ENCODE results near the gene SFMBT2. TPM values are rescaled to one million over a fixed set of nuclear protein-coding genes. Genes with fewer than 3 reads are reported as not detected.

Gene SFMBT2
- total RNA-seq, 1 experiment from 2014 or later = 1.3 TPM

DNA sequence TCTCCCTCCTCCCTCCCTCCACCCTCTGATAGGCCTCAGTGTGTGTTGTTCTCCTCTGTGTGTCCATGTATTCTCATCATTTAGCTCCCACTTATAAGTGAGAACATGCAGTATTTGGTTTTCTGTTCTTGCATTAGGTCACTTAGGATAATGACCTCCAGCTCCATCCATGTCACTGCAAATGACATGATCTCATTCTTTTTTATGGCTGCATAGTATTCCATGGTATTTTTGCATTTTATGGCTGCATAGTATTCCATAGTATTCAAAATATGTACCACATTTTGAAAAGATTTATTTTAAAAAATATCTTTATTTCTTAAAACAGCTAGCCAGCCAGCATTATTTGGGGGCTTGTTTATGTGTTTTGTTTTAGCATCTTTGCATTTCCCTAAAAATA is 275.6 kb downstream of the SFMBT2 start:
- intact Hi-C loops (cut with micrococcal nuclease; ENCODE audit: unreplicated experiment) (no loop called here), in situ Hi-C loops (cut with HindIII; ENCODE audit: low pct_unique_long_range_greater_than_20kb, low sequenced_read_pairs) (no loop called here)
- TF ChIP-seq SIN3A (IDR thresholded peaks at IDR 0.05; ENCODE audit: borderline replicate concordance, insufficient read depth, low read depth, low read length) (no peak), TCF7L2 (IDR thresholded peaks at IDR 0.05; ENCODE audit: low read depth, low read length) (no peak), POLR2AphosphoS5 (IDR thresholded peaks at IDR 0.05; ENCODE audit: low read depth, low read length) (no peak), CTCF (IDR thresholded peaks at IDR 0.05) (no peak)
- TF ChIP-seq, protein P1, sequence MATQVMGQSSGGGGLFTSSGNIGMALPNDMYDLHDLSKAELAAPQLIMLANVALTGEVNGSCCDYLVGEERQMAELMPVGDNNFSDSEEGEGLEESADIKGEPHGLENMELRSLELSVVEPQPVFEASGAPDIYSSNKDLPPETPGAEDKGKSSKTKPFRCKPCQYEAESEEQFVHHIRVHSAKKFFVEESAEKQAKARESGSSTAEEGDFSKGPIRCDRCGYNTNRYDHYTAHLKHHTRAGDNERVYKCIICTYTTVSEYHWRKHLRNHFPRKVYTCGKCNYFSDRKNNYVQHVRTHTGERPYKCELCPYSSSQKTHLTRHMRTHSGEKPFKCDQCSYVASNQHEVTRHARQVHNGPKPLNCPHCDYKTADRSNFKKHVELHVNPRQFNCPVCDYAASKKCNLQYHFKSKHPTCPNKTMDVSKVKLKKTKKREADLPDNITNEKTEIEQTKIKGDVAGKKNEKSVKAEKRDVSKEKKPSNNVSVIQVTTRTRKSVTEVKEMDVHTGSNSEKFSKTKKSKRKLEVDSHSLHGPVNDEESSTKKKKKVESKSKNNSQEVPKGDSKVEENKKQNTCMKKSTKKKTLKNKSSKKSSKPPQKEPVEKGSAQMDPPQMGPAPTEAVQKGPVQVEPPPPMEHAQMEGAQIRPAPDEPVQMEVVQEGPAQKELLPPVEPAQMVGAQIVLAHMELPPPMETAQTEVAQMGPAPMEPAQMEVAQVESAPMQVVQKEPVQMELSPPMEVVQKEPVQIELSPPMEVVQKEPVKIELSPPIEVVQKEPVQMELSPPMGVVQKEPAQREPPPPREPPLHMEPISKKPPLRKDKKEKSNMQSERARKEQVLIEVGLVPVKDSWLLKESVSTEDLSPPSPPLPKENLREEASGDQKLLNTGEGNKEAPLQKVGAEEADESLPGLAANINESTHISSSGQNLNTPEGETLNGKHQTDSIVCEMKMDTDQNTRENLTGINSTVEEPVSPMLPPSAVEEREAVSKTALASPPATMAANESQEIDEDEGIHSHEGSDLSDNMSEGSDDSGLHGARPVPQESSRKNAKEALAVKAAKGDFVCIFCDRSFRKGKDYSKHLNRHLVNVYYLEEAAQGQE (IDR thresholded peaks at IDR 0.05; ENCODE audit: insufficient read depth in 1 of 2, low read depth in 2 of 2, low read length in 1 of 2) = no peak
- Histone ChIP-seq H3K27me3 (ENCODE audit: control insufficient read depth, insufficient read depth, low read length) (no peaks in the 10 kb centered on the region), H3K36me3 (ENCODE audit: control insufficient read depth, insufficient read depth, low read length) (no peaks in the 10 kb centered on the region), H3K9me3 (ENCODE audit: control insufficient read depth, insufficient read depth, low read depth, low read length) (no peaks in the 10 kb centered on the region), H3K4me3 (ENCODE audit: low read depth in 2 of 2, low read length in 2 of 2) (no peak overlapping the region), H3K27ac (ENCODE audit: low read length) (no peak overlapping the region), H3K4me1 (ENCODE audit: control insufficient read depth, insufficient read depth, low read length) (no peaks in the 10 kb centered on the region)
- DNase-seq (ENCODE audit: low read depth, low spot score) (no peak), ATAC-seq (no peak)
- ChIA-PET CTCF (no interaction called here), POLR2A (no interaction called here)
- no TSS peak for BruUV-seq (replicated peaks)

DNA sequence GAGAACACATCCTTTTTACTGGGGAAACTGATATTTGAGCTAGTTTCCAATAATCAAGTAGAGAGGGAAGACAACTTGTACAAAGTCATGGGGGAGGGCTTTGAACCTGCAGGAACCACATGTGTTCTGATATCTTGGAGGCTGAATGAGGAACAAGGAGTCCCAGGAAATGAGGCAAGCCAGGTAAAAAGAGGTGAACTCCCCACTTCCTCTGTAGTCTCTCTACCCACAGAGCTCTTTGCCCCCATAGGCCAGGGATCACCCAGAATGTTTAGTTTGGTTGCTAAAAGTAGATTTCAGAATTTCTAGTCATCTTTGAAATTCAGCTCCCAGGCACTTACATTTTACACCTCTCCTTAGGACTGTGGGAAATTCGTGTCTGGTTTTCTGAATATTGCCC is 276.4 kb downstream of the SFMBT2 start:
- CTCF ChIA-PET = no interaction called here
- intact Hi-C loops (cut with micrococcal nuclease; ENCODE audit: unreplicated experiment) = no loop called here

More for the DNA sequence above, 276.4 kb downstream of the SFMBT2 start:
- DNase-seq (ENCODE audit: low read depth, low spot score) (no peak), ATAC-seq (no peak)
- Histone ChIP-seq H3K27ac (ENCODE audit: low read length) (no peak overlapping the region), H3K4me3 (ENCODE audit: low read depth in 2 of 2, low read length in 2 of 2) (no peak overlapping the region), H3K9me3 (ENCODE audit: control insufficient read depth, insufficient read depth, low read depth, low read length) (no peaks in the 10 kb centered on the region), H3K36me3 (ENCODE audit: control insufficient read depth, insufficient read depth, low read length) (no peaks in the 10 kb centered on the region), H3K27me3 (ENCODE audit: control insufficient read depth, insufficient read depth, low read length) (no peaks in the 10 kb centered on the region), H3K4me1 (ENCODE audit: control insufficient read depth, insufficient read depth, low read length) (no peaks in the 10 kb centered on the region)
- POLR2A ChIA-PET = no interaction called here
- in situ Hi-C loops (cut with HindIII; ENCODE audit: low pct_unique_long_range_greater_than_20kb, low sequenced_read_pairs) = no loop called here
- BruUV-seq (replicated peaks) = no TSS peak
- TF ChIP-seq CTCF (IDR thresholded peaks at IDR 0.05) (no peak), TCF7L2 (IDR thresholded peaks at IDR 0.05; ENCODE audit: low read depth, low read length) (no peak), SIN3A (IDR thresholded peaks at IDR 0.05; ENCODE audit: borderline replicate concordance, insufficient read depth, low read depth, low read length) (no peak)
- TF ChIP-seq, protein P1 (IDR thresholded peaks at IDR 0.05; ENCODE audit: insufficient read depth in 1 of 2, low read depth in 2 of 2, low read length in 1 of 2) = no peak

All from Panc1 (cell line).